BLaER1 (cell line): ENCODE data around the gene CAMK2G.
A peak's percentile ranks its signal among the peaks of the same experiment; 100 is the strongest.
"Not testable (repeated sequence)": the region's sequence is repeated elsewhere in the genome, so short reads cannot be mapped to it uniquely, and the experiment has no call there.

Experiments
- H3K27ac ChIP-seq: shearing (Covaris generic); formaldehyde crosslinking; 2 replicates; pipeline ENCODE4 v1.8.1; 2022
- H3K27me3 ChIP-seq: shearing (Covaris generic); formaldehyde crosslinking; 2 replicates; pipeline ENCODE4 v1.8.1; 2022
- H3K36me3 ChIP-seq: shearing (Covaris generic); formaldehyde crosslinking; 2 replicates; pipeline ENCODE4 v1.8.1; 2022
- H3K4me1 ChIP-seq: shearing (Covaris generic); formaldehyde crosslinking; 2 replicates; pipeline ENCODE4 v1.8.1; 2022
- H3K4me2 ChIP-seq: shearing (Covaris generic); formaldehyde crosslinking; 2 replicates; pipeline ENCODE4 v1.8.1; 2022
- H3K4me3 ChIP-seq: shearing (Covaris generic); formaldehyde crosslinking; 2 replicates; pipeline ENCODE4 v1.8.1; 2022
- H3K9ac ChIP-seq: shearing (Covaris generic); formaldehyde crosslinking; 2 replicates; pipeline ENCODE4 v1.8.1; 2022
- H3K9me3 ChIP-seq: shearing (Covaris generic); formaldehyde crosslinking; 2 replicates; pipeline ENCODE4 v1.8.1; 2022
- H4K20me1 ChIP-seq: shearing (Covaris generic); formaldehyde crosslinking; 2 replicates; pipeline ENCODE4 v1.8.1; 2022
- Cebpa-rat ChIP-seq: shearing (Covaris generic); IDR thresholded peaks from 2 replicates; pipeline ENCODE4 v1.8.1; 2022

Gene CAMK2G

GRCh38 chr10:73902351-73902750 lies 28.0 kb upstream of the CAMK2G start:
- Histone ChIP-seq H3K9ac (no peak overlapping the region), H3K27ac (no peak overlapping the region), H3K4me3 (no peak overlapping the region), H3K4me2 (no peak overlapping the region), H3K36me3 (no peaks in the 10 kb centered on the region), H3K27me3 (no peaks in the 10 kb centered on the region), H4K20me1 (no peaks in the 10 kb centered on the region), H3K4me1 (peaks cover 21% of the 10 kb centered on the region), H3K9me3 (no peaks in the 10 kb centered on the region)
- no peak for TF ChIP-seq Cebpa-rat

GRCh38 chr10:73901261-73901660 lies 26.9 kb upstream of the CAMK2G start:
- Histone ChIP-seq H3K27ac (no peak overlapping the region), H3K9ac (no peak overlapping the region), H3K4me3 (no peak overlapping the region), H3K27me3 (no peaks in the 10 kb centered on the region), H3K36me3 (no peaks in the 10 kb centered on the region), H4K20me1 (no peaks in the 10 kb centered on the region), H3K4me1 (peaks cover 13% of the 10 kb centered on the region), H3K9me3 (no peaks in the 10 kb centered on the region), H3K4me2 (no peak overlapping the region)
- no peak for TF ChIP-seq Cebpa-rat

- no peak overlapping the region for H3K27ac ChIP-seq
- H3K4me2 ChIP-seq: peak overlapping the region; percentile 28; the same call in 1 of the 2 replicates
- TF ChIP-seq Cebpa-rat: no peak
- no peaks in the 10 kb centered on the region for H3K27me3 ChIP-seq
- peaks cover 13% of the 10 kb centered on the region for H3K4me1 ChIP-seq
- no peak overlapping the region for H3K4me3 ChIP-seq
- H3K9ac ChIP-seq: no peak overlapping the region
- no peaks in the 10 kb centered on the region for H4K20me1 ChIP-seq
- H3K9me3 ChIP-seq: no peaks in the 10 kb centered on the region
- no peaks in the 10 kb centered on the region for H3K36me3 ChIP-seq
Measured at GRCh38 chr10:73900064-73900463, 25.7 kb upstream of the CAMK2G start.

- no peak for TF ChIP-seq Cebpa-rat
- Histone ChIP-seq H3K36me3 (no peaks in the 10 kb centered on the region), H3K9ac (no peak overlapping the region), H3K4me1 (peaks cover 16% of the 10 kb centered on the region), H4K20me1 (no peaks in the 10 kb centered on the region), H3K4me3 (no peak overlapping the region), H3K4me2 (peak overlapping the region; percentile 28; the same call in 1 of the 2 replicates), H3K27ac (no peak overlapping the region), H3K27me3 (no peaks in the 10 kb centered on the region), H3K9me3 (no peaks in the 10 kb centered on the region)
Measured at GRCh38 chr10:73899423-73899822, 25.1 kb upstream of the CAMK2G start.

- Histone ChIP-seq H3K9ac (no peak overlapping the region), H3K36me3 (no peaks in the 10 kb centered on the region)
Measured at GRCh38 chr10:73898730-73899410, 24.5 kb upstream of the CAMK2G start.

GRCh38 chr10:73897693-73898092 lies 23.3 kb upstream of the CAMK2G start:
- Histone ChIP-seq H3K9me3 (no peaks in the 10 kb centered on the region), H3K36me3 (no peaks in the 10 kb centered on the region), H3K27ac (no peak overlapping the region), H3K27me3 (no peaks in the 10 kb centered on the region), H3K9ac (no peak overlapping the region), H3K4me1 (peaks cover 20% of the 10 kb centered on the region), H4K20me1 (no peaks in the 10 kb centered on the region), H3K4me2 (no peak overlapping the region), H3K4me3 (no peak overlapping the region)
- TF ChIP-seq Cebpa-rat: no peak

More at GRCh38 chr10:73898730-73899410, 24.5 kb upstream of the CAMK2G start:
- no peak for TF ChIP-seq Cebpa-rat
- Histone ChIP-seq H3K4me1 (peaks cover 20% of the 10 kb centered on the region), H4K20me1 (no peaks in the 10 kb centered on the region), H3K4me3 (no peak overlapping the region), H3K4me2 (0 out of 2 replicates have a peak overlapping the region, but pooled peaks have one; percentile 28), H3K9me3 (no peaks in the 10 kb centered on the region), H3K27me3 (no peaks in the 10 kb centered on the region), H3K27ac (no peak overlapping the region)

- H3K4me1 ChIP-seq: peaks cover 29% of the 10 kb centered on the region
Measured at GRCh38 chr10:73895381-73895780, 21.0 kb upstream of the CAMK2G start.

GRCh38 chr10:73894245-73894971 lies 20.1 kb upstream of the CAMK2G start:
- H3K4me2 ChIP-seq: peak overlapping the region; percentile 36
- no peak overlapping the region for H3K4me3 ChIP-seq
- no peak overlapping the region for H3K9ac ChIP-seq
- H3K4me1 ChIP-seq: peaks cover 30% of the 10 kb centered on the region
- no peaks in the 10 kb centered on the region for H3K27me3 ChIP-seq
- H3K27ac ChIP-seq: no peak overlapping the region
- TF ChIP-seq Cebpa-rat: no peak
- H3K9me3 ChIP-seq: no peaks in the 10 kb centered on the region
- H3K36me3 ChIP-seq: no peaks in the 10 kb centered on the region
- H4K20me1 ChIP-seq: no peaks in the 10 kb centered on the region

More at GRCh38 chr10:73895381-73895780, 21.0 kb upstream of the CAMK2G start:
- H3K4me2 ChIP-seq, H3K9me3 ChIP-seq, H3K27me3 ChIP-seq, H4K20me1 ChIP-seq, H3K4me3 ChIP-seq, H3K9ac ChIP-seq, H3K36me3 ChIP-seq, H3K27ac ChIP-seq: not testable (repeated sequence)

- TF ChIP-seq Cebpa-rat: no peak
- Histone ChIP-seq H3K4me3 (no peak overlapping the region), H3K4me1 (peaks cover 35% of the 10 kb centered on the region), H3K27me3 (no peaks in the 10 kb centered on the region), H3K9me3 (no peaks in the 10 kb centered on the region), H3K4me2 (no peak overlapping the region), H3K9ac (no peak overlapping the region), H3K36me3 (no peaks in the 10 kb centered on the region), H4K20me1 (no peaks in the 10 kb centered on the region), H3K27ac (no peak overlapping the region)
Measured at GRCh38 chr10:73893426-73893825, 19.1 kb upstream of the CAMK2G start.

GRCh38 chr10:73892310-73893030 lies 18.1 kb upstream of the CAMK2G start:
- Histone ChIP-seq H3K9ac (no peak overlapping the region), H3K4me3 (no peak overlapping the region), H3K9me3 (no peaks in the 10 kb centered on the region), H3K27ac (no peak overlapping the region), H3K27me3 (no peaks in the 10 kb centered on the region), H3K4me2 (no peak overlapping the region), H4K20me1 (no peaks in the 10 kb centered on the region), H3K36me3 (no peaks in the 10 kb centered on the region), H3K4me1 (peaks cover 44% of the 10 kb centered on the region)
- no peak for TF ChIP-seq Cebpa-rat
